A549 treated with CpdA at 1 μM for 4 hours (cell line): Measurements from ENCODE around the gene FKRP. TPM values are rescaled to one million over a fixed set of nuclear protein-coding genes. Genes with fewer than 3 reads are reported as not detected.

Experiments
- total RNA-seq: library from RNA; stranded (reverse); fragments of 200-300 nt; extraction: Qiagen RNA extraction; gene quantifications from 5 replicates; pipeline ENCODE4 v1.2.3, GENCODE V29; 2022; ENCODE audit warnings: low read depth

Gene FKRP
- total RNA-seq, result 16.6 to 21.8 TPM (median 20.8 TPM) in 5 replicates

GRCh38 chr19:46745521-46746280, at the start of gene FKRP:
Gene FKRP, plus strand, starts transcription at chr19:46746057. Its CDS starts 9,394 bp downstream, at chr19:46755451.

GRCh38 chr19:46717034-46717715, 28.7 kb upstream of the FKRP start, which contains the start of gene PRKD2:
Gene PRKD2, minus strand, starts transcription at chr19:46717114. Its CDS starts 744 bp downstream, at chr19:46716370.

GRCh38 chr19:46746281-46747057, 612 bp downstream of the FKRP start, which contains the start of gene STRN4:
Gene STRN4, minus strand, starts transcription at chr19:46746450. Its CDS starts 20 bp downstream, at chr19:46746430.

GRCh38 chr19:46788262-46788967, 42.6 kb downstream of the FKRP start, which contains the start of gene SLC1A5:
Gene SLC1A5, minus strand, starts transcription at chr19:46788594. Its CDS starts 629 bp downstream, at chr19:46787965.

Other genes starting within 250 kb of the FKRP start
- gene CALM3, start 144.7 kb upstream of the FKRP start, total RNA-seq, result 198 to 251 TPM (median 238 TPM) in 5 replicates
- gene PTGIR, start 121.0 kb upstream of the FKRP start, total RNA-seq, result 0.06 to 0.11 TPM in 2 of 5 replicates, not detected in the others
- gene GNG8, start 109.9 kb upstream of the FKRP start, total RNA-seq, result not detected in 5 replicates
- 0.19 to 0.41 TPM (median 0.38 TPM) in 5 replicates for gene DACT3, start 84.9 kb upstream of the FKRP start, total RNA-seq
- 24.6 to 35.2 TPM (median 31.3 TPM) in 5 replicates for gene PRKD2, start 28.9 kb upstream of the FKRP start, total RNA-seq
- gene STRN4, start 393 bp downstream of the FKRP start, total RNA-seq, result 70.7 to 89.0 TPM (median 83.4 TPM) in 5 replicates
- 237 to 296 TPM (median 273 TPM) in 5 replicates for gene SLC1A5, start 42.5 kb downstream of the FKRP start, total RNA-seq
- gene AP2S1, start 104.8 kb downstream of the FKRP start, total RNA-seq, result 224 to 309 TPM (median 291 TPM) in 5 replicates
- 23.9 to 32.0 TPM (median 29.7 TPM) in 5 replicates for gene ARHGAP35, start 114.9 kb downstream of the FKRP start, total RNA-seq